HT-29 (cell line): ENCODE data around the gene MISP. TPM values are rescaled to one million over a fixed set of nuclear protein-coding genes. Genes with fewer than 3 reads are reported as not detected.
A peak's percentile ranks its signal among the peaks of the same experiment; 100 is the strongest.
"Not testable (repeated sequence)": the region's sequence is repeated elsewhere in the genome, so short reads cannot be mapped to it uniquely, and the experiment has no call there.

Experiments
- DNase-seq: peaks from one replicate; pipeline ENCODE4 v3.0.0-alpha.2; 2015; ENCODE audit warnings: low spot score
- total RNA-seq: library from RNA; depleted of rRNA; stranded (reverse); fragments of >200 nt; shearing (Covaris generic); gene quantifications from 2 replicates; pipeline ENCODE4 v1.2.3, GENCODE V29; 2014; rRNA removed

MISP gene, protein sequence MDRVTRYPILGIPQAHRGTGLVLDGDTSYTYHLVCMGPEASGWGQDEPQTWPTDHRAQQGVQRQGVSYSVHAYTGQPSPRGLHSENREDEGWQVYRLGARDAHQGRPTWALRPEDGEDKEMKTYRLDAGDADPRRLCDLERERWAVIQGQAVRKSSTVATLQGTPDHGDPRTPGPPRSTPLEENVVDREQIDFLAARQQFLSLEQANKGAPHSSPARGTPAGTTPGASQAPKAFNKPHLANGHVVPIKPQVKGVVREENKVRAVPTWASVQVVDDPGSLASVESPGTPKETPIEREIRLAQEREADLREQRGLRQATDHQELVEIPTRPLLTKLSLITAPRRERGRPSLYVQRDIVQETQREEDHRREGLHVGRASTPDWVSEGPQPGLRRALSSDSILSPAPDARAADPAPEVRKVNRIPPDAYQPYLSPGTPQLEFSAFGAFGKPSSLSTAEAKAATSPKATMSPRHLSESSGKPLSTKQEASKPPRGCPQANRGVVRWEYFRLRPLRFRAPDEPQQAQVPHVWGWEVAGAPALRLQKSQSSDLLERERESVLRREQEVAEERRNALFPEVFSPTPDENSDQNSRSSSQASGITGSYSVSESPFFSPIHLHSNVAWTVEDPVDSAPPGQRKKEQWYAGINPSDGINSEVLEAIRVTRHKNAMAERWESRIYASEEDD
- 206 and 211 TPM in 2 replicates for total RNA-seq

DNA sequence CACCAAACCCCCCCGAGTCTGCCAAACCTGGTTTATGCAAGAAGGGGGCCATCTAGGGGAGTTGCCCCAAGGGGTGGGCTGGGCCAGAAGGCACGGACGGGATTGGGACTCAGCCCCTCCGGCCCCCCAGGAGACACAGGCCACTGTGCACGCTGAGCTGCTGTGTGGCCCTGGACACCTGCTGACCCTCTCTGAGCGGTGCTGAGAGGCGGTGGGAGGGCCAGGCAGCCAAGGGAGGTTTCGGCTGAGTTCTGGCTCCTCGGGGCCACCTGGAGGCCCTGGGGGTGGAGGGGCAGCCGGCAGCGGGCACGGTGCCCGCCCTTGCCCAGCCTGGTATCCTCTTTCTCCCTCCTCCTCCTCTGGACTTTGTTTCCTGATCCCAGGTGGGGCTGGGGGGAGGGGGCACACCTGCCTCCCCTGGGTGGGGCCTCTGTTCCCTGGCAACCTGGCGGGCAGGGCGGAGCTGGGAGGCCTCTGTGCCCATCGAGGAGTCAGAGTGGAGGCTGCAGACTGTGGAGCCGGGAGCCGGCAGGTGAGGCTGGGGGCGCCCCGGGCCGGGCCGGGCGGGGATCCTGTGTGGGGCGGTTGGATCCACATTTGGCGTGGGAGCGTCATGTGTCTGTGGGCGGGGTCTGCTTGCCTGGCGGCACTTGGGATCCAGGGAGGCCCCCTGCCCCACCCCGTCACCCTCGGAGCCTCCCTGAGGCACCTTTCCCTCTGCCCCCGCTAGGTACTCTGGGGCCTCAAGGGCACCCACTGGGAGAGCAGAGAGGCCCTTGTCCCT, at the start of gene MISP:
Gene MISP (plus strand): TSS at position 473 of the 784 bp plus-strand sequence. CDS start 5,835 bp downstream, outside the sequence.
- DNase-seq = peak; percentile 88

DNA sequence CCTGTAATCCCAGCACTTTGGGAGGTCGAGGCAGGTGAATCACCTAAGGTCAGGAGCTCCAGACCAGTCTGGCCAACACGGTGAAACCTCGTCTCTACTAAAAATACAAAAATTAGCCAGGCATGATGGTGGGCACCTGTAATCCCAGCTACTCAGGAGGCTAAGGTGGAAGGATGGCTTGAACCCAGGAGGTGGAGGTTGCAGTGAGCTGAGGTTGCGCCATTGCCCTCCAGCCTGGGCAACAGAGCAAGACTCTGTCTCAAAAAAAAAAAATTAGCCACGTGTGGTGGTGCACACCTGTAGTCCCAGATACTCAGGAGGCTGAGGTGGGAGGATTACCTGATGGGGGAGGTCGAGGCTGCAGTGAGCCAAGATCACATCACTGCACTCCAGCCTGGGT, 48.1 kb upstream of the MISP start:
- DNase-seq = not testable (repeated sequence)

DNA sequence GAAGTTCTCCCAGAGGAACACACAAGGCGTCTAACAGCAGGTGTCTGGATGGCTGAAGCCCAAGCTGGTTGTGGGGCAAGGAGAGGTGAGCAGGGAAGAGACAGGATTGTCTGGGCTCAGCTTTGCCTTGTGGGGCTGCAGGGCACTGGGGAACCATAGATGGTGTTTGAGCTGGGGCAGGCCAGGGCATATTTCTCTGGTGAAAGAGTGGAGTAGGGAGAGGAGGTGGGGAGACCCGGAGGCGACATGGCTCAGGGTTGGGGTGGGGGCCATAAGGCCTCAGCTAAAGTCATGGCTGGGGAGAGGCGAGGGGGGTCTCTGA, 47.6 kb upstream of the MISP start:
- no peak for DNase-seq

DNA sequence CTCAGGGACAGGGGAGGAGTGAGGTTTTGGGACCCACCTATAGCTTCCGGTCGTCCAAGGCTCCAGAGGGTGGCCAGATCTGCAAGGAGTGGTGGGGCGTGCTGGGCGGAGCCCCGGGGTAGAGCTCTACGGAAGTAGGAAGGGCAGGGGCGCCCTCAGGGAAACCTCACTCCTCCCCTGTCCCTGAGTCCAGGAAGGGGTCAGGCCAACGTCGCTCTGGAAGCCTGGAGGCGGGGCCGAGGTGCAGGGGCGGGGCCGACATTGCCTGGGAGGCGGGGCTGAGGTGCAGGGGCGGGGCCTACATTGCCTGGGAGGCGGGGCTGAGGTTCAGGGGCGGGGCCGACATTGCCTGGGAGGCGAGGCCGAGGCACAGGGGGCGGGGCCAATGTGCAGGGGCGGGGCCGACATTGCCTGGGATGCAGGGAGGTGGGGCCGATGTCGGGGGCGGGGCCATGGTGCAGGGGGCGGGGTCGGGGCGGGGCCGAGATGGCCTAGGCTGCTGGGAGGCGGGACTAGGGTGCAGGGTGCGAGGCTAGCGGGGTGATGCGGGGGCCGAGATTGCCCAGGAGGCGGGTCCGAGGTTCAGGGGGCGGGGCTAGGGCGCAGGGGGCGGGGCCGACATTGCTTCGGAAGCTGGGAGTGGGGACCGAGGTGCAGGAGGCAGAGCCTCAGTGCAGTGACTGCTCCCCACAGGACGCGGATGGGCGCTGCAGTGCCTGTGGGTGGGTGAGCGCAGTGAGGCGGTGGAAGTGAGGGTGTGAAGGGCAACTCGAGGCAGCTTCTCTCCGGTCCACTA, 47.1 kb upstream of the MISP start:
- DNase-seq = peak; percentile 42

DNA sequence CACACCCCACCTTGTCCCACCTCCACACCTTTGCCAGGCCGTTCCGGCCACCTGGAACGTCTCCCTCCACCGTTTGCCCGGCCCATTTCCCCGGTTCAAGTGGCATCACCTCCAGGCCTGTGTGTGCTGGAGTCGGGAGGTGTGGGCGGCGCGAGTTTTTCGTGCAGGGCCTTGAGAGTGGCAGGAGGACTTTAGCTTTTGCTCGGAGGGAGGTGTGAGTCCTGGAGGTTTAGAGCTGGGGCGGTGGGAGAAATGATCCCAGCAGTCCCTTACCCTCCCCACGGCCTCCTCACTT, 46.5 kb upstream of the MISP start:
- DNase-seq = no peak

DNA sequence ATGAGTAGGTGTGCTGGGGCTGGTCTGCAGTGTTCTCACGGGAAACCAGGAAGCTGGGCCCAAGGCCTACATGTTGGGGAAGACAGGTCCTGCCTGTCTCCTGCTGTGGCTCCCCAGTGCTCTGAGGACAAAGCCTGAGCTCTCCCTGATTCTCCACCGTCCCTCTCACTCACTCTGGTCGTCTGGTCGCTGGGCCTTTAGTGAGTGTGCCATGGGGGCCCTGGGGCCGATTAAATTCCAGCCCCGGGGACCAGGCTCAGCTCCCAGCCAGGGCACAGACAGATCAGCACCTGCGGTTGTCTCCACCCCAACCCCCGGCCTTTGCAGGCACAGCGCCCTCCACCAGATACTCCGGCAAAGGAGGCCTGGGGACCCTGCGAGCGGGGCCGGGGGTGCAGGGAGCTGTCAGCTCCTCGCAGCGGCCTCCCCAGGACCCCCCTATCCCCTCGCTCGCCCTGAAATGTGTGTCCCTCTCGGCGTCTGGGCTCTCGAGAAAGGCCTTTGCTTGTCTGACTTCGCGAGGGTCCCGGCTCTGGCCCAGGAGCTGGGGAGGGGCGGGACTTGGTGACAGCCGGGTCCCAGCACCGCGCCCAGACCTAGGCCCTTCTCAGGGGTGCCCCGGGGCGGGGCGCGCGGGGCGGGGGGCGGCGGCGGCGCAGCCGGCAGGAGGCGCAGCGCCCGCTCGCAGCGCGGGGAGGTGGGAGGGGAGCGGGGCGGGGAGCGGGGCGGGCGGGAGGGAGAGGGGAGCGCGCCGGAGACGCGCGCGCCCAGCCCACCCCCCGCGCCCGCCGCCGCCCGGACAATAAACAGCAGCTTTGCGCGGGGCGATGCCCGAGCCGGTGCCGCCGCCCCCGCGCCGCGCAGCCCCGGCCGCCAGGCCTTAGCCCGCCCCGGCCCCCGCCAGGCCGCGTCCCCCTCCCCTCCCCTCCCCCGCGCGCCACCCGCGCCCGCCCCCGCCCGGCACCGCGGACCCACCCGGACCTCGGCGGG, 42.5 kb upstream of the MISP start, which contains the start of gene PALM:
Gene PALM (plus strand): TSS at position 782 of the 990 bp plus-strand sequence. CDS start 212 bp downstream, outside the sequence.
- DNase-seq = no peak

DNA sequence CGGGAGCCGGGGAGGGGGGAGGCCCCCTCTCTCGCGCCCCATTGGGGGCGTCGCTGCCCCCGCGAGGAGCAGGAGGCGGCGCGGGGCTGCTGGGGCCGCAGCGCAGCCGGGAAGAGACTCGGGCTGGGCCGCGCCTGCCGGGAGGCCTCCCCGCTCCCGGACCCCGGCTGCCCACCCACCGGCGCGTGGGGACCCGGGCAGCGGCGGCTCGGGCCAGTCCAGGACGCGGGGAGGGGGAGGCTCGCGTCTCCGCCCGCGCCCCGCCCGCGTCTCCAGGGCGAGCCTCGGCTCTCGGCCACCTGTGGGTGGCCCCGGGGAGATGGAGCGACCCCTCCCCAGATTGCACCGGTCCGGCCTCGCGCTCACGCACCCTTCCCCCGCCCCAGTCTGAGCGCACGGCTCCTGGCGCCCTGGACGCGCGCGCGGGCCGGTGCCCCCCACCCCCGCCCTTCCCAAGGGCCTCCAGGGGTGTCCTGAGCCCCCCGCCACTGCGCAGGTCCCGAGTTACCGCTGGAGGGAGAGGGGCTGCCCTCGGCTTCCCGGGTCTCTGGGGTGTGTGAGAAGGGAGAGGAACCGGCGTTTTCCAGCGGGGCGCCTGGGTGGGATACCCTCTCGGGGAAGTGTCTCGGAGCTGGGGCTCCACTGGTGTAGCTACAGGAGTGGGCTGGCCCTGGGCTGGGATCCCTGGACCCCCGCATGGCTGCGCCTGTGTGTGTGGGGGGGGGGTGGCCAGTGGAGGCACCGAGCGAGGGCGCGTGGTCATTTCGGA, 41.5 kb upstream of the MISP start:
- DNase-seq = no peak

DNA sequence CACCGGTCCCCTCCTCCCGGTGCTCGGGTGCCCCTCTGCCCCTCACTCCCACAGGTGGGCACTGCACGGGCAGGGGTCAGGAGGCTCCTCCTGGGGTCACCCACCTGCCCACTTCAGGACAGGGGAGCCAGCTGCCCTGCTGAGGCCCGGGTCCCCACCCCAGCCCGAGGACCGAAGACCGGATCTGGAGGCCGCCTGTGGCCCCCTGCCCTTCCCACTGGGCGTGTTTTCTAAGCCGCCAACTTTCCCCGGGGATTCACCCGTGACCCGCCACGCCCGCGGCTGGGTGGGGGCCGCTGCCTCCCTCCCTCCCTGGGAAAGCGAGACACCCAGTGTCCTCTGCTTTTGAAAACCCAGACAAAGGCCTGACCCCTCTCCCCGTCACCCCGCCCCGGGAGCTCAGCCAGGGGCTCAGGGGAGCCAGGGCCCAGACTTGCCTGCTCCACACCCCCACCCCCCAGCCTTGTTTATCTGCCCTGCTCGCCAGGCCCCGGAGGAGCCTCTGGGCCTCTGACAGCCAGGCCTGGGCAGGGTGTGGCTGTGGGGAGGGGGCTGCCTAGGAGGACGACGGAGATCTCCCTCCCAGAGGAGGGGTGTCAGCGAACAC, 40.8 kb upstream of the MISP start:
- no peak for DNase-seq

DNA sequence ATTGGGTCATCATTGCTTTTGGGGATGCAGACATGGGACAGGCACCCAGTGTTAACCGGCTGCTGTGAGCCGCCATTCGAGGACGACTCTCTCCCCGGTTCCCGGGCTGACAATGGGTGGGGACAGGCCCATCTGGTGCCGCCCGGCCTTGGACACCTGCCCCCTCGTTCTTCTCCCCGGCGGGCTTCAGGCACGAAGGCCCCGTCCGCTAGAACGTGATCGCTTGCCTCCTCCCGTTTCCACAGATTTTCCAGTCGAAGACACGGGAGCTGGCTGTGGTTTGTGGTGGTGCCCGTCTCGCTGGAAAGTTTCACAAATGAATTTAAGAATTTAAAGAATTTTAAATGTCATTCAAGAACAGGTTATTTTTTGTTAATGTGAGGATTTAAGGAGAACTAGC, 40.1 kb upstream of the MISP start:
- no peak for DNase-seq

DNA sequence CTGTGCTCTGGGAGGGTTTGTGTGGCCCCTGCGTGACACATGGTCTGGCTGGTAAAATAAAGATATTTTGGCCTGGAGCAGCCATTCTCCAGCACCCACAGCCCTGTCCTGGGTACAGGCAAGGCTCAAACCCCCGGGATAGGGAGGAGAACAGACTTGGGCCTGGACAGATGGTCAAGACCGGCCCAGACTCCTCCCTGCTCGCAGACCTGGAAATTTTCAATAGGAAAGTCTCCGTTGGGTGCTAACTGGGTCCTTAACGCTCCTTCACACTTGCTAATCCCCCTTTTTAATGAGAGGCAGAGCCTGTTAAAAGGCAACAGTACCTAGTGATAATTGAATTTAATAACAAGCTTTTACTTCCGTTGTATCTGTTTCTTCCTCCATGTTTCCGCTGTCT, 39.7 kb upstream of the MISP start:
- no peak for DNase-seq

DNA sequence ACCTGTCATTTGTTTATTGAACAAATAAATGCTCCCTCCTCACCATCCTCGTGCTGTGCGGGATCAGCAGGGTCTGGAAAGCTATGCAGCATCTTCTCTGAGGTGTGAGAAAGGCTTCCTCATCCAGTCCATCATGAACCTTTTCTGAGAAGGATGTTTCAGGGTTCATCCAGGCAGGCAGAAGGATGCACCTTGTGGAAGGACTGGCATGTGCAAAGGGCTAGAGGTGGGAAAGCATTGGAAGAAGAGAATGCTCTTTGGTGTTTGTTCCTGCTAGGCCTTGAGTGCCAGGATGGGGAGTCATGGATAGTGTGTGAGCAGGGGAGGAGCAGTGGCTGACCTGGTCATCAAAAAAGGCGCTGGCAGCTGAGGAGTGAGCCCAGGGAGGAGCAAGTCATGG, 35.6 kb upstream of the MISP start:
- no peak for DNase-seq

DNA sequence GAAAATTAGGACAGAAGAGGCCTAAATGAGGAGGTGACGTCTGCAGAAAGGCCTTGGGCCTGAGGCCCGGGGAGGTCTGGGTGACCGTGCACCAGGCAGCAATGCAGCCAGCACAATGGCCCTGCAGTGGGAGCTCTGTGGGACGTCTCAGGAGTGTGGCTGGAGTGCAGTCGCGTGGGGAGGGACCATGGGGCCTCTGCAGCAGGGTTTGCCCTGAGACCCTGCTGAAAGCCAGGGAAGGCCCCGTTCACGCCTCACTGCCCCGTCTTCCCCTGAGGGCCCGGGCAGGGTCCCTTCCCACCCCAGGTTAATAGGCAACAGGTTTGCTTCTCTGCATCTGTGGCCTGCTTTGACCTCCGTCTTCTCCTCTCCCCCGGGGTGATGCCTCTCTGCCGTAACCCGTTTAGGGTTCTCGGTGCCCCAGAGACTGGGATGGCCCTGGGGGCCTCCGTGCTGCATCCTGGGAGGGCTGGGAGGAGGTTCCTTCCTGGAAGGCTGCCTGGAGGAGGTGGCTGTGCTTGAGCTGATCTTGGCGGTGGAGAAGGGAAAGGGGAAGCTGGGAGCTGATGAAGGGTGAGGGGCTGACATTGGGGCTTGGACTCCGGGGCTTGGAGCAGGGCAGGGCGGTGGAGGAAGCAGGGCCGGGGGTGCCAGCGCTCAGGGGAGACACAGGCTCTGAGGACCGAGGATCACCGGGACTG, 32.5 kb upstream of the MISP start:
- no peak for DNase-seq

DNA sequence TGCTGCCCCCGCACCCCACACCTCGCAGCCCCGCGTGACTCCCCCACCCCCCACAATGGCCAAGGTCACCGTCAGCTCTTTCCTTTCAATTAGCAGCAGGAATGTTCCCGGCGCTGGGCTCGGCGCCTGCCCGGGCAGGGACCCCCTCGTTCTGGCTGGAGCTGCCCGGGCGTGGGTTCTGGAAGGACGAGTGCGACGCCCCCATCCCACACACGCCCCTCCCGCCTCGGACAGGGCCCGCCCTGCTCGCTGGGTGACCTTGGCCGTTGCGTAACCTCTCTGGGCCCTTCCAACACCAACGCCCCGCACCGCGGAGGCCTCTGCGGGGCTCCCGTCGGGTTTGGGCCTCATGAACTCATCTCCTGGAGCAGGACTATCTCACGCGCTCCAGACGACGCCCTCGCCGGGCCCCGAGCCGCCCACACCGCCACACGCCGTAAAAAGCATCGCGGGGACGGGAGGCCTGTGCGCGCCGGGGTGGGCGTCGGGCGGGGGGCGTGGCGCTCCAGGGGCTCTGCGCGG, 31.9 kb upstream of the MISP start:
- no peak for DNase-seq

DNA sequence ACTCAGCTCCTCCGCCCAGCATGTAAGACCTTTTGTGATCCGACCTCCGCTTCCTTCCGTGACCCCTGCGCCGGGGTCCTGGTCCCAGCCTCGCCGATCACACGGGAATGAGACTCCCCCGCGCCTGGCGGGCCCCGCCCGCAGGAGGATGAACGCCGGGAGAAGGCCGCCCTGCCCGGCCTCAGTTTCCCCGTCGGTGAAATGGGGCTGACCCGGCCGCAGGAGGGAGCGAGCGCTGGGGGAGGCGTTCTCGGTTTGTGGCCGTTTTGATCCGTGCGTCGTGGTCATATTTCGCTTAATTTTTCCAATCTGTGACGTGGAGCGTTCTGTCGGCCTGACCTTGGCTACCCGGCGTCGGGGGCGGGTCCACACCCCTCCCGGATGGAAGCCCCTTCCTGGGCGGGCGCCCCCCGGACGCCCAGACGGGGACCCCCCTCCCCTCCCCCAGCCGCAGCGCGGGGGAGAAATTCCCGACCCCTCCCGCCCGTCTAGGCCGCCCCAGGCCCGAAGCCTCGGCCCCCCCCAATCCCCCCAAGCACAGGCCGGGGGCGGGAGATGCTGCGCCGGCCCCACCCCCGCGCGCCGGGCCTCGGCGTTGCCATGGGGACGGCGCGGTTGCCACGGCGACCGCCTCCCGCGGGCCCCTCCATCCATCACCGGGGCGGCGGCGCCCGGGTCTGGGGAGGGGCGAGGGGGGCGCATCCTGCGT, 31.1 kb upstream of the MISP start:
- DNase-seq = no peak

DNA sequence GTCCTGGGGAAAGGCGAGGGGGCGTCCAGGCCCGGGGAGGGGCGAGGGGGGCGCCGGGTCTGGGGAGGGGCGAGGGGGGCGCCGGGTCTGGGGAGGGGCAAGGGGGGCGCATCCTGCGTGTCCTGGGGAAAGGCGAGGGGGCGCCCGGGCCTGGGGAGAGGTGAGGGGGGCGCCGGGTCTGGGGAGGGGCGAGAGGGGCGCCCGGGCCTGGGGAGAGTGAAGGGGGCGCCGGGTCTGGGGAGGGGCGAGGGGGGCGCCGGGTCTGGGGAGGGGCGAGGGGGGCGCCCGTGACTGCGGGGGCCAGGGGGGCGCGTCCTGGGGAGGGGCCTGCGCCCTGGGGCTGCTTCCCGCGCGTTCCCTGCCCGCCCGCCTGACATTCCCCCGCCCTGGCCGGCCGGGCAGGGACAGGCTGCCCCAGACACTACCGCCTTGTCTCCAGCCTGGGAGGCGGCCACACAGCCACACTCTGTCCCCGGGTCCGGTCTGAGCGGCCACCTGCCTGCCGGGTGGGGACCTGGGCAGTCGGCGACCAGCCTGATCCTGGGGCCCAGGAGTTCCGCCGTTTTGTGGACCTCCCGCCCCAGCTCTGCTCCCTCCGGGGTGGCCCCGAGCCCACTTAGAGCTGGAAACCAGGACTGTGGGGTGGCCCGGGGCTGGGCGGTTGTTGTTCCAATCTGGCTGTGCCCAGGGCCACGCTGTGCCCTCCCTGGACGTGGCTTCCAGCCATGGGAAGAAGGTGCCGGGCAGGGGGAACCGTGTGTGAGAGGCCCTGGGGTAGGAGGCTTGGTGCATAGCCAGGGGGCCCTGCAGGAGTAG, 30.4 kb upstream of the MISP start:
- DNase-seq = no peak

DNA sequence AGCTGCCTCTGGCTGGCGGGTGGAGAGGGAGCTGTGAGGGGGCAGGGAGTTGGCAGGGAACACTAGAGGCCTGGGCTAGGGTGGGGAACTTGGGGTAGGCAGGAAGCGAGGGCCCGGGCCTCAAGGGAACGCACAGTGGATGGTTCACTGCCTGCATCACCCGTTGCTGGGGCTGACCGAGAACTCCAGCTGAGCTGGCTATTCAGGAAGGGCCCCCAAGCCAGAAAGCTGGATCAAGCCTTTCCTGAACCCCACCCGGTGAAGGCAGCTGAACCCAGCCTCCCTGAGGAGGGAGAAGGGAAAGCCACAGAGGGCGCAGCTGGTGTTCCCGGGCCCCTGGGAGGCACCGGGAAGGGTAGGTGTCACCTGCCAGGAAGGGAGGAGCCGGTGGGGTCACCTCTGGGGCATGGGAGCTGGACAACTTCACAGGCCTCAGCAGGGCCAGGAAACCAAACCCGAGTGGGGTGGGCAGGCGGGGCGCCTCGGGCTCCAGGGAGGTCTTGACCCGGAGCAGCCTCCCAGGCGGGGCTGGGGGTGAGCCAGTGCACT, 28.3 kb upstream of the MISP start:
- DNase-seq = no peak

DNA sequence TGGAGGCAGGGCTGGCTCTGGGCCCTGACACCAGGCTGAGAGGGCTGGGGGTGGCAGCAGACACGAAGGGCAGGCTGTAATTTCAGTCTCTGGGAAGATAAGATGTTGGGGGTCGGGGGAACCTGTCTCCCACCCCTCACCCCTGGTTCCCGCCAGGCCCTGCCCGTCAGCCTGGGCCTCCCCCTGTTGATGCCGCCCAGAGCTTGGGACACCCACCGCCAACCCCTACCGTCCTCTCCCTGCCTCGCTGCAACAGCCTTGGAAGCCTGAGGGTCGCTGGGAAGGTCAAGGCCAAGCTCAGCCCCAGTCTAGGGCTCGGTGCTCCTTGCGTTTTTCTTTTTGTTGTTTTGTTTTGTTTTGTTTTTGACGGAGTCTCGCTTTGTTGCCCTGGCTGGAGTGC, 27.7 kb upstream of the MISP start:
- no peak for DNase-seq
